Uterus (tissue), 2 donors: ENCODE measurements around the gene THSD4.

Source experiments
- CTCF ChIP-seq, 4 experiments: fragments of 200-600 bp in 2 of 4; fragments of 450-650 bp in 2 of 4; sonication (generic) in 2 of 4; IDR thresholded peaks; one replicate each; pipeline ENCODE4 v1.5.1; 2016 to 2019; ENCODE audit warnings: antibody characterized with exemption in 4 of 4, mild to moderate bottlenecking in 2 of 4, moderate library complexity in 1 of 4
- POLR2A ChIP-seq, 2 donors: fragments of 450-650 bp; IDR thresholded peaks; one replicate each; pipeline ENCODE4 v1.6.1; 2016; ENCODE audit warnings: antibody characterized with exemption in 2 of 2, mild to moderate bottlenecking in 1 of 2, moderate library complexity in 1 of 2

GRCh38 chr15:71107501-71107815 is 7.8 kb upstream of the THSD4 start:
- no peak for TF ChIP-seq CTCF (IDR thresholded peaks at IDR 0.05)
- no peak for TF ChIP-seq POLR2A (IDR thresholded peaks at IDR 0.05)
